Measurements from ENCODE around the gene PCNX2. TPM values are rescaled to one million over a fixed set of nuclear protein-coding genes. Genes with fewer than 3 reads are reported as not detected.

Gene PCNX2
- total and polyA plus RNA-seq, 8 donors = 3.0 to 34.4 (median 9.9) TPM

- no peaks in the 10 kb centered on the region for H3K27me3 ChIP-seq
- intact Hi-C loops (cut with DNase I; ENCODE audit: low total_unique reads) = no loop called here
- WGBS, 5 donors = 91 to 94% (median 92%) methylated on average over 18 to 20 of the region's 20 CpGs
- no peak for TF ChIP-seq POLR2AphosphoS5 (IDR thresholded peaks at IDR 0.05)
- TF ChIP-seq EP300 (IDR thresholded peaks at IDR 0.05) = no peak
- peaks cover 0 to 10% (median 8%) of the 10 kb centered on the region in 4 donors for H3K9me3 ChIP-seq
- no peak overlapping the region for H3K4me3 ChIP-seq
- no peak overlapping the region for H3K27ac ChIP-seq
- no peak for DNase-seq
- H3K36me3 ChIP-seq = peaks cover 0 to 24% (median 10%) of the 10 kb centered on the region in 4 donors
- H3K4me1 ChIP-seq = no peaks in the 10 kb centered on the region
Measured at GRCh38 chr1:232990176-232991128, 305.1 kb downstream of the PCNX2 start.

- TF ChIP-seq POLR2AphosphoS5 (IDR thresholded peaks at IDR 0.05) = no peak
- TF ChIP-seq EP300 (IDR thresholded peaks at IDR 0.05) = no peak
Measured at GRCh38 chr1:232988572-232989040, 306.9 kb downstream of the PCNX2 start.

DNA sequence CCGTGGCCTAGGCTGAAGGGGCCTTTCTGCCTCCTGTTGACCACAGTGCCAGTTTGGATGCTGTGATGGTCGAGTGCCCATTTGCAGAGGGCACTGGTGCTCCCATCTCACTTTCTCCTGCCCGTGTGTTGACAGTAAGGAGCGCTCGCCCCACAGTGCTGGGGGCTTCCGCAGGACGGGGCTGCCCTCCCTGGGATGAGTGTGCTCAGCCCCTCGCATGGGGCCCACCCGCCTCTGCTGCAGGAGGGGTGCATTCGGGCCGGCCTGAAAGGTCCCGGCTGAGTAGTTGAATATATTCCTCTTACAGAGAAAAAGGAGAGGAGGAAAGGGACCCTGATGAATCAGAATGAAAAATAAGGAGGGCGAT lies 307.8 kb downstream of the PCNX2 start:
- H3K36me3 ChIP-seq = peaks cover 0 to 8% (median 5%) of the 10 kb centered on the region in 4 donors
- no peak overlapping the region for H3K27ac ChIP-seq
- intact Hi-C loops (cut with DNase I; ENCODE audit: low total_unique reads) = no loop called here
- H3K27me3 ChIP-seq = no peaks in the 10 kb centered on the region
- DNase-seq = no peak
- 82 to 90% (median 85%) methylated on average over 10 to 13 of the region's 13 CpGs for WGBS, 5 donors
- TF ChIP-seq POLR2AphosphoS5 (IDR thresholded peaks at IDR 0.05) (no peak), POLR2A (IDR thresholded peaks at IDR 0.05) (no peak), CTCF (IDR thresholded peaks at IDR 0.05) (no peak), EP300 (IDR thresholded peaks at IDR 0.05) (no peak)
- no peaks in the 10 kb centered on the region for H3K9me3 ChIP-seq
- peaks cover 0 to 4% (median 2%) of the 10 kb centered on the region in 4 donors for H3K4me1 ChIP-seq
- no peak overlapping the region for H3K4me3 ChIP-seq

More at GRCh38 chr1:232988572-232989040, 306.9 kb downstream of the PCNX2 start:
- Histone ChIP-seq H3K27me3 (no peaks in the 10 kb centered on the region), H3K27ac (no peak overlapping the region), H3K4me1 (no peaks in the 10 kb centered on the region), H3K36me3 (peaks cover 0 to 10% (median 6%) of the 10 kb centered on the region in 4 donors), H3K4me3 (no peak overlapping the region), H3K9me3 (peaks cover 0 to 3% (median 3%) of the 10 kb centered on the region in 4 donors)
- intact Hi-C loops (cut with DNase I; ENCODE audit: low total_unique reads) = no loop called here
- 57 to 67% (median 66%) methylated on average over 6 to 8 of the region's 8 CpGs for WGBS, 5 donors
- DNase-seq = no peak

DNA sequence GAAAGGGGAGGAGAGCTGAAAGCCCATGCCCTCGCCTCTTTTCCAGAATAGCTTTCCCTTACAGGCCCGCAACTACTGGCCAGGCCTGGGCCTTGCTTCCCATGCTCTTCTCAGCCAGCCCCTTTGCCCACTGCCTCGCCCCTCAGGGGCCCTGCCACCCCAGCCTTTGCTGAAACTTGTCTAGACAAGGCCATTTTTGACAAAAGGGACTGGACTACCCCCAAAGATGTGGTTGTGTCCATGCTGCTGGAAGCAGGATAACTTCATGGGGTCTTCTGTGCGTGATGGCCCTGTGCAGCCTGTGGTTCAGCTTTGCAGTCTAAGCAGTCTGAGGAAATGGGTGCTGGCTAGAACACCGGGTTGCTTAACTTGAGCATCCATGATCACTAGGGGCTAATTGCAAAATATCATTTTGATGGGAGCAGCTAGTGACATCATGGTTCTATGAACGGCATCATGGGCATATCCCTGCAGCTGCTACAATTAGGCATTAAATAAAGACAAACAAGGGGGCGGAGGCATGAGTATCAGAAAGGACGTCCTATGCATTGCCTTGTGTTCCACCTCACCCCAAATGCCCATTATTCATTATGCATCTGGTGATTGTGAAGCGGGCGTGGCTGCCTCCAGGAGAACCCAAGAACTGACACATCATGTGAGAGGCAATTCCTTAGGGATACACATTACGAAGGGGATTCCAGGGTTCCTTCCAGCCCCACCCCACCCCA lies 308.3 kb downstream of the PCNX2 start:
- TF ChIP-seq EP300 (IDR thresholded peaks at IDR 0.05) (no peak), CTCF (IDR thresholded peaks at IDR 0.05) (no peak), POLR2A (IDR thresholded peaks at IDR 0.05) (no peak), POLR2AphosphoS5 (IDR thresholded peaks at IDR 0.05) (no peak)
- Histone ChIP-seq H3K4me3 (no peak overlapping the region), H3K4me1 (peaks cover 0 to 9% (median 3%) of the 10 kb centered on the region in 4 donors), H3K9me3 (no peaks in the 10 kb centered on the region), H3K27ac (no peak overlapping the region), H3K27me3 (no peaks in the 10 kb centered on the region), H3K36me3 (peaks cover 0 to 8% (median 5%) of the 10 kb centered on the region in 4 donors)
- WGBS, 5 donors = 88 to 95% (median 93%) methylated on average over 11 of the region's 11 CpGs
- DNase-seq = no peak
- intact Hi-C loops (cut with DNase I; ENCODE audit: low total_unique reads) = no loop called here

- H3K9me3 ChIP-seq = no peaks in the 10 kb centered on the region
- H3K27me3 ChIP-seq = no peaks in the 10 kb centered on the region
- H3K4me3 ChIP-seq = no peak overlapping the region
- TF ChIP-seq EP300 (IDR thresholded peaks at IDR 0.05) (no peak), POLR2A (IDR thresholded peaks at IDR 0.05) (no peak)
- intact Hi-C loops (cut with DNase I; ENCODE audit: low total_unique reads) = no loop called here
- H3K4me1 ChIP-seq = peaks cover 0 to 11% (median 3%) of the 10 kb centered on the region in 4 donors
- WGBS, 5 donors = 94 to 98% (median 98%) methylated on average over 4 to 5 of the region's 5 CpGs
- no peak overlapping the region for H3K27ac ChIP-seq
- DNase-seq = no peak
- H3K36me3 ChIP-seq = peaks cover 0 to 8% (median 4%) of the 10 kb centered on the region in 4 donors
Measured at GRCh38 chr1:232986527-232986922, 309.0 kb downstream of the PCNX2 start.

Measured in stomach (tissue), 9 donors.